Measurements from ENCODE around the gene PTPRZ1.

- TF ChIP-seq CTCF (IDR thresholded peaks at IDR 0.05; ENCODE audit: low read depth, low read length, missing input control), result no peak
- no peak for TF ChIP-seq TAF1 (conservative IDR thresholded peaks at IDR 0.05)
- TF ChIP-seq FOXA1 (IDR thresholded peaks at IDR 0.05), result no peak
- TF ChIP-seq SP1 (IDR thresholded peaks at IDR 0.05), result no peak
- TF ChIP-seq MAX (IDR thresholded peaks at IDR 0.05), result no peak
- TF ChIP-seq EGR1 (IDR thresholded peaks at IDR 0.05; ENCODE audit: low read depth in 2 of 2), result no peak
- TF ChIP-seq RAD21 (IDR thresholded peaks at IDR 0.05), result no peak
- no peak for TF ChIP-seq REST (IDR thresholded peaks at IDR 0.05)
- no peak for TF ChIP-seq GABPA (IDR thresholded peaks at IDR 0.05 in 1 of 2, conservative IDR thresholded peaks at IDR 0.05 in 1 of 2)
- TF ChIP-seq ZBTB33 (IDR thresholded peaks at IDR 0.05), result no peak
- TF ChIP-seq RXRA (IDR thresholded peaks at IDR 0.05), result no peak
Measured at GRCh38 chr7:121954803-121955202, 81.8 kb downstream of the PTPRZ1 start.
